Heart left ventricle (tissue), 16 donors: ENCODE results near the gene MPDZ. TPM values are rescaled to one million over a fixed set of nuclear protein-coding genes. Genes with fewer than 3 reads are reported as not detected.

ENCODE experiments used
- ATAC-seq, 4 donors: fragments of 200-7000 bp; cut with Tn5 transposase; one replicate each; pipeline ENCODE4 v1.9.1; 2020 to 2022; ENCODE audit warnings: moderate library complexity in 4 of 4, mild to moderate bottlenecking in 3 of 4, moderate number of reproducible peaks in 1 of 4
- DNase-seq, 5 donors: peaks; one replicate each; pipeline ENCODE4 v3.0.0-alpha.2; 2020
- H3K27ac ChIP-seq, 12 donors: fragments of 200-600 bp; sonication (generic) in 4 of 12; one replicate each; pipeline versions ENCODE4 v1.5.0 to v1.8.0; 2016 to 2022; ENCODE audit warnings: mild to moderate bottlenecking in 2 of 12
- H3K27me3 ChIP-seq, 9 donors: fragments of 200-600 bp; sonication (generic) in 2 of 9; one replicate each; pipeline versions ENCODE4 v1.5.1 to v1.8.0; 2016 to 2022; ENCODE audit warnings: mild to moderate bottlenecking in 3 of 9
- H3K36me3 ChIP-seq, 9 donors: fragments of 200-600 bp; sonication (generic) in 2 of 9; one replicate each; pipeline versions ENCODE4 v1.5.0 to v1.8.0; 2018 to 2022; ENCODE audit warnings: mild to moderate bottlenecking in 2 of 9
- H3K4me1 ChIP-seq, 12 donors: fragments of 200-600 bp; sonication (generic) in 4 of 12; one replicate each; pipeline versions ENCODE4 v1.5.0 to v1.8.0; 2016 to 2022; ENCODE audit warnings: mild to moderate bottlenecking in 3 of 12
- H3K4me3 ChIP-seq, 12 donors: fragments of 200-600 bp; sonication (generic) in 4 of 12; one replicate each; pipeline versions ENCODE4 v1.5.0 to v1.8.0; 2017 to 2022; ENCODE audit warnings: mild to moderate bottlenecking in 9 of 12, moderate library complexity in 4 of 12
- H3K9me3 ChIP-seq, 12 donors: fragments of 200-600 bp; sonication (generic) in 4 of 12; one replicate each; pipeline versions ENCODE4 v1.5.0 to v1.8.0; 2016 to 2022; ENCODE audit warnings: mild to moderate bottlenecking in 1 of 12
- CTCF ChIP-seq, 12 donors: fragments of 200-600 bp; sonication (generic) in 4 of 12; IDR thresholded peaks; one replicate each; pipeline versions ENCODE4 v1.5.0 to v1.8.0; 2018 to 2022; ENCODE audit warnings: antibody characterized with exemption in 12 of 12, mild to moderate bottlenecking in 5 of 12
- POLR2A ChIP-seq, 2 donors: fragments of 450-650 bp; IDR thresholded peaks; one replicate each; pipeline ENCODE4 v1.6.1; 2017; ENCODE audit warnings: antibody characterized with exemption in 2 of 2, mild to moderate bottlenecking in 2 of 2, moderate library complexity in 2 of 2
- WGBS, 4 donors: extraction: QIAGEN DNeasy Blood & Tissue Kit in 2 of 4; methylation state at CpG; one replicate each; pipeline versions ENCODE4 v1.1.5 to v1.1.7; 2013 to 2018; 5-methylcytosine and 5-hydroxymethylcytosine counted together
- intact Hi-C, 10 donors: fragments of 100-400 bp; cut with DNase I; formaldehyde crosslinking; loops; one replicate each; pipeline versions ENCODE4 v1.11.1 to v1.14.2; 2022
- polyA plus RNA-seq, 2 donors: library from polyadenylated mRNA; stranded (reverse); fragments of 200-250 nt; gene quantifications; one replicate each; pipeline ENCODE4 v1.2.3, GENCODE V29; 2013
- total RNA-seq, 9 donors: library from RNA; depleted of rRNA in 2 of 9; stranded (reverse); fragments of >200 nt in 2 of 9; fragmentation: NEBNext Ultra II Directional in 3 of 9; extraction: Animal tissue kit (Norgen Biotek cat#: 25700) in 3 of 9; gene quantifications; one replicate each; pipeline versions ENCODE4 v1.1.0 to v1.2.4, GENCODE V29; 2016 to 2023
- donor health status: ischemic (EF 13 %, LVEDD 7.1; RV severe dilation, severe dysfunction).
- donor health status: healthy with polysubstance abuse.
- donor health status: DM: no; HTN: yes; CAD: no.
- donor health status: DM: no; HTN: no; CAD: no.
- donor health status: ischemic (EF 25% LVEDD 6.9; RV normal size, moderate dysfunction).
- donor health status: ischemic (EF 25% LVEDD 5.7; RV mildly dilated, moderate dysfunction).
- donor health status: healthy.
- donor health status: DM: yes; HTN: yes; CAD: no.
- donor health status: ischemic (EF 35%, LVEDD 5.7; RV mildly dilated, moderate dysfunction).
- donor health status: nonischemic (EF 11% LVEDD 7.7; RV severe dilation, severe dysfunction).
- donor health status: DM: yes; HTN: yes; CAD: no.
- donor health status: PGD.
- donor health status: ischemic (EF 29% LVEDD 5.4; RV normal size, mild dysfunction).
- donor health status: nonischemic (EF 23%, LVEDD 6.1; RV moderate dilation, normal function).

MPDZ gene
- total and polyA plus RNA-seq, 11 donors, result 19.5 to 106 (median 64.8) TPM

DNA sequence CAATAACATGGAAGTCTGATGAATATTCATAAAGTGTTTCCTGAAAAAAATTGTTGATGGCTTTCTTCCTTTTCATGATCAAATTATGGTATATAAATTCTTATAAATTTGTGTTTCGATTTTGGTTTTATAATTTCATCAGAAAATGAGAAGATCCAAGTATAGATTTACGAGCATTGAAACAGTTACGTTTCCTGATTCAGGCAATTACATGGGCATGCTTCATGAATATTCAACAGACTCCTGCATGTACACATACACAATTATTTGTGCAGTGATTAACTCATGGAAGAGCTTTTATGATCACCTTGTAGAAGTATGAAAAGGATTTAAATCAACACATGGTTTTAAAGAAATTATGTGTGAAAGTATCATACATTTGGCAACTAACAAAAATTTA lies 136.7 kb downstream of the MPDZ start:
- no peak for ATAC-seq
- intact Hi-C loops, result no loop called here
- TF ChIP-seq POLR2A (IDR thresholded peaks at IDR 0.05) (no peak), CTCF (IDR thresholded peaks at IDR 0.05) (no peak)
- DNase-seq, result no peak
- Histone ChIP-seq H3K36me3 (peaks cover 0 to 55% (median 26%) of the 10 kb centered on the region in 9 donors), H3K4me3 (no peak overlapping the region), H3K9me3 (no peaks in the 10 kb centered on the region), H3K27ac (no peak overlapping the region), H3K27me3 (no peaks in the 10 kb centered on the region), H3K4me1 (peaks cover 0 to 32% (median 5%) of the 10 kb centered on the region in 12 donors)
- WGBS, 4 donors, result 97 to 98% (median 98%) methylated on average over 3 of the region's 3 CpGs

- H3K27me3 ChIP-seq, result no peaks in the 10 kb centered on the region
- no peak for DNase-seq
- H3K9me3 ChIP-seq, result no peaks in the 10 kb centered on the region
- peaks cover 0 to 55% (median 31%) of the 10 kb centered on the region in 9 donors for H3K36me3 ChIP-seq
- ATAC-seq, result no peak
- WGBS, 4 donors, result 64 to 79% (median 71%) methylated on average over 5 of the region's 5 CpGs
- peaks cover 0 to 32% (median 5%) of the 10 kb centered on the region in 12 donors for H3K4me1 ChIP-seq
- no peak overlapping the region for H3K4me3 ChIP-seq
- no peak overlapping the region for H3K27ac ChIP-seq
- TF ChIP-seq POLR2A (IDR thresholded peaks at IDR 0.05) (no peak), CTCF (IDR thresholded peaks at IDR 0.05) (no peak)
- intact Hi-C loops, result no loop called here
Observed at GRCh38 chr9:13141629-13142028, 137.9 kb downstream of the MPDZ start.

DNA sequence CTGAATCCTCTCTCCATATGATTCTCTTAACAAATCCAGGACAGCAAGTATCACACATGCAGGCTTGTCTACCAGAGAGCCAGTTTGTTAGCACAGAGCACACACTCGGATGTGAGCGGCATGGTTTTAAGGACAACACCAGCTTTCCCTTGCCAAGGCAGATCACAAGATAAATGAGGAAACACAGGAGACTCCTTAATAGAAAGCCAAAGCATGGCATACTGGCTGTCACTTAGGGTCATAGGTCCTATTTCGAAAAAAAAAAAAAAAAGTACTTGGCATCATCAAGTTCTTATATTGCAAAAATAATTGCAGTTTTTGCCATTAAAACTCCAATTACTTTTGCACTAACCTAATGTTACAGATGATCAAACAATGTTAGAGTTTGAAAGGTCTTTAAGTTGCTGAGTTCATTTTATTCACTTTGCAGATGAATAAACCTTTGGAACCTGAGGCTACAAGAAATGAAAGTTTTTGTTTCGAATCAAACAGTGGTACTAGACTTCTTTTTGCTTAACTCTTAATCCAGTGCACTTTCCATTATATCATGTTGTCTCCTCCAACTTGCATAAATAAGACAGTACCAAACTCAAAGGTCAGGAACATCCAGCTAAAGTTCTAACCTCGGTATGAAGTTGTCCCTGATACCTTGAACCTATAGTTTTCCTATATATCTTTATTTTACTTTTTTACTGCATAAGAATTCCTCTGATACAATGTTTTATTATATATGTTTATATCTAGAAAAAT lies 138.5 kb downstream of the MPDZ start:
- WGBS, 4 donors, result 83 to 85% (median 84%) methylated on average over 5 of the region's 5 CpGs
- H3K36me3 ChIP-seq, result peaks cover 0 to 57% (median 32%) of the 10 kb centered on the region in 9 donors
- TF ChIP-seq CTCF (IDR thresholded peaks at IDR 0.05) (no peak), POLR2A (IDR thresholded peaks at IDR 0.05) (no peak)
- ATAC-seq, result no peak
- H3K9me3 ChIP-seq, result no peaks in the 10 kb centered on the region
- no peak for DNase-seq
- H3K4me3 ChIP-seq, result no peak overlapping the region
- H3K27me3 ChIP-seq, result no peaks in the 10 kb centered on the region
- H3K27ac ChIP-seq, result no peak overlapping the region
- intact Hi-C loops, result no loop called here
- peaks cover 0 to 32% (median 5%) of the 10 kb centered on the region in 12 donors for H3K4me1 ChIP-seq

GRCh38 chr9:13139641-13140171 lies 139.8 kb downstream of the MPDZ start:
- intact Hi-C loops, result loop anchor here in 1 of 10 donors (5.0 kb wide), 1 partner anchor 48 kb away; no protein-coding TSS in a partner anchor
- DNase-seq (no peak), ATAC-seq (peak in 1 of 4 donors; percentile 52)
- H3K9me3 ChIP-seq, result no peaks in the 10 kb centered on the region
- no peaks in the 10 kb centered on the region for H3K27me3 ChIP-seq
- peaks cover 0 to 26% (median 5%) of the 10 kb centered on the region in 12 donors for H3K4me1 ChIP-seq
- peak overlapping the region in 1 of 12 donors; percentile 5 for H3K27ac ChIP-seq
- no peak for TF ChIP-seq POLR2A (IDR thresholded peaks at IDR 0.05)
- TF ChIP-seq CTCF (IDR thresholded peaks at IDR 0.05), result no peak
- 47 to 73% (median 62%) methylated on average over 2 of the region's 2 CpGs for WGBS, 4 donors
- H3K4me3 ChIP-seq, result no peak overlapping the region
- H3K36me3 ChIP-seq, result peaks cover 0 to 64% (median 44%) of the 10 kb centered on the region in 9 donors
